K562 (cell line): ENCODE measurements around the gene UIMC1. TPM values are rescaled to one million over a fixed set of nuclear protein-coding genes. Genes with fewer than 3 reads are reported as not detected.

Source experiments
- ATAC-seq: fragments of 200-7000 bp; cut with Tn5 transposase; 3 replicates; pipeline ENCODE4 v1.9.1; 2020; ENCODE audit warnings: moderate library complexity
- BruUV-seq: library from RNA; stranded (reverse); fragments of 400-500 nt; replicated peaks from 2 replicates; lab custom pipeline; 2021; lab: Mats Ljungman, UMichigan
- CTCF ChIA-PET: fragments of 300-600 bp; formaldehyde crosslinking; extraction: SDS; loops from one replicate; lab custom pipeline; 2021; ENCODE audit warnings: low intra/inter-chr PET ratio; lab: Yijun Ruan, JAX
- POLR2A ChIA-PET: fragments of 300-600, 350-650 bp; sonication (Branson Sonifier 250); formaldehyde crosslinking; extraction: SDS; loops from one replicate; lab custom pipeline; 2021; ENCODE audit warnings: antibody characterized with exemption, inconsistent platforms; lab: Yijun Ruan, JAX
- DNase-seq, 4 experiments: peaks; one replicate each; pipeline versions ENCODE4 v3.0.0 to v3.0.0-alpha.2; 2011 to 2018; ENCODE audit warnings: low spot score in 3 of 4, mixed read lengths in 3 of 4; ENCODE audit errors: extremely low read depth in 1 of 4
- FAIRE-seq: peaks from 2 replicates; lab custom pipeline; 2011; peaks lifted over from hg19 to GRCh38; lab: Jason Lieb, UNC
- H2AFZ ChIP-seq: 2 replicates; pipeline ENCODE4 v1.6.0; 2011; ENCODE audit warnings: low read depth, low read length, control low read depth, inconsistent platforms
- H3K27ac ChIP-seq: fragments of 200-600 bp; 3 replicates; pipeline ENCODE4 v1.8.0; 2011; ENCODE audit warnings: low read depth, mild to moderate bottlenecking, control low read depth, inconsistent platforms, low read length, moderate library complexity, mixed read lengths; ENCODE audit errors: extremely low read depth
- H3K27me3 ChIP-seq, 2 experiments: fragments of 300-600 bp in 1 of 2; 2 replicates in 1 of 2; 3 replicates in 1 of 2; pipeline versions ENCODE4 v1.6.0 to v1.8.0; 2011; ENCODE audit warnings: inconsistent platforms in 2 of 2, low read length in 2 of 2, mild to moderate bottlenecking in 1 of 2, mixed read lengths in 1 of 2, moderate library complexity in 1 of 2; ENCODE audit not compliant: control insufficient read depth in 2 of 2, insufficient read depth in 2 of 2
- H3K36me3 ChIP-seq: fragments of 300-600 bp; 3 replicates; pipeline ENCODE4 v1.8.0; 2011; ENCODE audit warnings: mild to moderate bottlenecking, low read length, inconsistent platforms; ENCODE audit not compliant: control insufficient read depth, insufficient read depth
- H3K4me1 ChIP-seq, 2 experiments: fragments of 200-600 bp in 1 of 2; replicated peaks in 1 of 2; 2 replicates in 1 of 2; 3 replicates in 1 of 2; pipeline versions ENCODE4 v1.5.1 to v1.8.0; 2011; ENCODE audit warnings: inconsistent platforms in 2 of 2, low read length in 2 of 2, mild to moderate bottlenecking in 1 of 2, mixed read lengths in 1 of 2, moderate library complexity in 1 of 2; ENCODE audit not compliant: control insufficient read depth in 2 of 2, insufficient read depth in 2 of 2
- H3K4me2 ChIP-seq: 2 replicates; pipeline ENCODE4 v1.6.1; 2011; ENCODE audit warnings: low read length, control low read depth, inconsistent platforms, mixed read lengths; ENCODE audit not compliant: insufficient read depth
- H3K4me3 ChIP-seq: fragments of 200-600 bp; sonication (generic), shearing (Covaris generic); 2 replicates; pipeline ENCODE4 v1.5.1; 2016; ENCODE audit warnings: control low read depth, inconsistent platforms
- H3K79me2 ChIP-seq: fragments of 200-600 bp; 3 replicates; pipeline ENCODE4 v1.8.0; 2011; ENCODE audit warnings: low read length, inconsistent platforms; ENCODE audit not compliant: control insufficient read depth, insufficient read depth
- H3K9ac ChIP-seq, 2 experiments: 2 replicates each; pipeline versions ENCODE4 v1.6.0 to v1.6.1; 2011; ENCODE audit warnings: low read depth in 2 of 2, low read length in 2 of 2, control low read depth in 1 of 2, inconsistent platforms in 1 of 2, mild to moderate bottlenecking in 1 of 2, mixed read lengths in 1 of 2; ENCODE audit not compliant: insufficient read depth in 1 of 2
- H3K9me1 ChIP-seq: one replicate; pipeline ENCODE4 v1.6.0; 2011; ENCODE audit warnings: inconsistent platforms, mild to moderate bottlenecking, low read length, moderate library complexity; ENCODE audit not compliant: control insufficient read depth, insufficient read depth
- H3K9me3 ChIP-seq: replicated peaks from 2 replicates; pipeline ENCODE4 v1.5.1; 2011; ENCODE audit warnings: low read depth, low read length, inconsistent platforms; ENCODE audit not compliant: control insufficient read depth, insufficient read depth
- H4K20me1 ChIP-seq: replicated peaks from 2 replicates; pipeline ENCODE4 v1.6.1; 2011; ENCODE audit warnings: low read length, inconsistent platforms, mixed read lengths; ENCODE audit not compliant: control insufficient read depth, insufficient read depth
- EP400 ChIP-seq: fragments of 450-650 bp; IDR thresholded peaks from 2 replicates; pipeline ENCODE4 v1.6.1; 2017; ENCODE audit warnings: antibody characterized with exemption, mild to moderate bottlenecking, moderate library complexity
- GTF2E2 ChIP-seq: fragments of 200-800 bp; sonication (Bioruptor generic); IDR thresholded peaks from 2 replicates; pipeline ENCODE4 v1.6.1; 2016; ENCODE audit warnings: missing genetic modification characterization, missing compliant biosample characterization
- HNRNPL ChIP-seq: fragments of 200-400 bp; formaldehyde crosslinking; IDR thresholded peaks from 2 replicates; pipeline ENCODE4 v1.6.1; 2017; ENCODE audit warnings: low read depth, mild to moderate bottlenecking, low read length
- IFI16 ChIP-seq: fragments of 250-450 bp; sonication (Bioruptor Pico); IDR thresholded peaks from 2 replicates; pipeline ENCODE4 v2.1.2; 2022; ENCODE audit warnings: mild to moderate bottlenecking, inconsistent platforms
- NCOA1 ChIP-seq: fragments of 450-650 bp; IDR thresholded peaks from 2 replicates; pipeline ENCODE4 v1.6.1; 2016; ENCODE audit warnings: low read depth
- NFATC3 ChIP-seq: fragments of 450-650 bp; IDR thresholded peaks from 2 replicates; pipeline ENCODE4 v1.6.1; 2017; ENCODE audit warnings: mild to moderate bottlenecking
- NFRKB ChIP-seq: fragments of 450-650 bp; IDR thresholded peaks from 2 replicates; pipeline ENCODE4 v1.6.1; 2016; ENCODE audit warnings: low read depth
- NR2C1 ChIP-seq, 2 experiments: fragments of 450-650 bp; IDR thresholded peaks; 2 replicates each; pipeline ENCODE4 v1.6.1; 2017; ENCODE audit warnings: mild to moderate bottlenecking in 2 of 2, antibody characterized with exemption in 1 of 2, inconsistent platforms in 1 of 2, missing compliant biosample characterization in 1 of 2, missing genetic modification characterization in 1 of 2
- PATZ1 ChIP-seq: fragments of 250-450 bp; sonication (Bioruptor Pico); IDR thresholded peaks from 2 replicates; pipeline ENCODE4 v1.5.0; 2020; ENCODE audit warnings: mild to moderate bottlenecking, borderline replicate concordance
- RCOR1 ChIP-seq, 2 experiments: IDR thresholded peaks; 2 replicates each; pipeline ENCODE4 v1.6.1; 2012; ENCODE audit warnings: low read depth in 2 of 2, low read length in 2 of 2, borderline replicate concordance in 1 of 2, improper control_type of control experiment in 1 of 2
- RNF219 ChIP-seq: fragments of 250-450 bp; sonication (Bioruptor Pico); IDR thresholded peaks from 2 replicates; pipeline ENCODE4 v1.5.0; 2022; ENCODE audit warnings: mild to moderate bottlenecking
- SRSF9 ChIP-seq: fragments of 200-400 bp; formaldehyde crosslinking; IDR thresholded peaks from 2 replicates; pipeline ENCODE4 v1.6.1; 2017; ENCODE audit warnings: low read depth, low read length, borderline replicate concordance
- ZFPM2 ChIP-seq: fragments of 250-450 bp; sonication (Bioruptor Pico); IDR thresholded peaks from 2 replicates; pipeline ENCODE4 v1.5.1; 2022; ENCODE audit warnings: mild to moderate bottlenecking
- ZNF174 ChIP-seq: fragments of 250-450 bp; sonication (Bioruptor Pico); IDR thresholded peaks from 2 replicates; pipeline ENCODE4 v1.4.0; 2020; ENCODE audit warnings: mild to moderate bottlenecking
- ZNF217 ChIP-seq: sonication (generic); formaldehyde crosslinking; IDR thresholded peaks from 2 replicates; pipeline ENCODE4 v1.8.0; 2022; ENCODE audit warnings: mild to moderate bottlenecking, missing genetic modification reagents
- ZNF239 ChIP-seq: fragments of 250-450 bp; sonication (Bioruptor Pico); IDR thresholded peaks from 2 replicates; pipeline ENCODE4 v1.4.0; 2020; ENCODE audit warnings: mild to moderate bottlenecking
- WGBS: fragments of 100-300 bp; shearing (Covaris generic); methylation state at CpG from one replicate; pipeline ENCODE4 v1.1.6; 2016; ENCODE audit warnings: low coverage, mixed read lengths; ENCODE audit not compliant: insufficient coverage; ENCODE audit errors: missing lambda C conversion rate; 5-methylcytosine and 5-hydroxymethylcytosine counted together
- in situ Hi-C: fragments of 300-500 bp; cut with MboI; formaldehyde crosslinking; loops from 4 replicates; pipeline ENCODE4 v1.15.0; 2018; ENCODE audit warnings: inconsistent platforms, mixed read lengths
- intact Hi-C: fragments of 100-400 bp; cut with micrococcal nuclease; formaldehyde crosslinking; loops from 2 replicates; pipeline ENCODE4 v1.14.2; 2022
- polyA plus RNA-seq, 8 experiments: library from polyadenylated mRNA; depleted of rRNA in 4 of 8; stranded (reverse) in 5 of 8; unstranded in 3 of 8; fragments of >200 nt; fragmentation: Nextera tagmentation in 2 of 8; fragmentation: Illumina TruSeq in 1 of 8; extraction: Ambion mirVana in 2 of 8; extraction: Trizol in 1 of 8; gene quantifications; 2 replicates each; pipeline versions ENCODE4 v1.2.1 to v1.2.3, GENCODE V29; 2011 to 2014; ENCODE audit warnings: inconsistent platforms in 1 of 8, missing spikeins in 1 of 8
- total RNA-seq, 7 experiments: library from RNA; depleted of rRNA in 6 of 7; stranded (reverse); fragments of >200 nt in 6 of 7; fragmentation: Illumina TruSeq in 2 of 7; extraction: Trizol in 2 of 7; gene quantifications; 2 replicates each; pipeline versions ENCODE4 v1.2.1 to v1.2.3, GENCODE V29; 2011 to 2021; ENCODE audit warnings: low replicate concordance in 1 of 7
- TF ChIP-seq, protein P1 (sequence below): fragments of 250-450 bp; sonication (Bioruptor Pico); IDR thresholded peaks from 2 replicates; pipeline ENCODE4 v1.6.1; 2021; ENCODE audit warnings: mild to moderate bottlenecking
- TF ChIP-seq, protein P2 (sequence below): sonication (generic); formaldehyde crosslinking; IDR thresholded peaks from 2 replicates; pipeline ENCODE4 v1.8.1; 2023; ENCODE audit warnings: mild to moderate bottlenecking, missing genetic modification reagents

UIMC1 gene
- total and polyA plus RNA-seq, 9 of the 15 experiments (the other 6 are each of a cell fraction or from before 2014, with no cell fraction given), result 14.9 to 51.7 (median 36.8) TPM

DNA sequence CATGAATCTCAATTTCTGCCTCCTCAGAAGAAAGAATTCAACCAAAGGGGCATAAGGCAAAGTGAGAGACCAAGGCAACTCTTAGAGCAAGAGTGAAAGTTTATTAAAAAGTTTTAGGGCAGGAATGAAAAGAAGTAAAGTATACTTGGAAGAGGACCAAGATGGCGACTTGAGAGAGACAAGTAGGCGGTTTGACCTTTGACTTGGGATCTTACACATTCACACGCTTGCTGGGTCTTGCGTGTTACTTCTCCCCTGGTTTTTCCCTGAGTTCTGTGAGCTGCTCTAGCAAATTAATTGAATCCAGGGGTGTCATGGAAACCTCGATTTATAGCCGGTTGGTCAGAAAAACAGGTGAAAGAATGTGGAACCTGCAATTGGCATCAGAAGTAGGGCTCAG lies 22.9 kb upstream of the UIMC1 start:
- Histone ChIP-seq H3K4me1 (peaks cover 6 to 13% of the 10 kb centered on the region in 2 experiments; a peak in 4 of 5 replicates), H3K36me3 (peaks cover 48% of the 10 kb centered on the region), H3K27ac (peak overlapping the region; percentile 28; the same call in 1 of the 3 replicates), H3K4me2 (no peak overlapping the region), H3K9me3 (no peaks in the 10 kb centered on the region; the same call in 1 of the 2 replicates), H2AFZ (no peak overlapping the region), H3K9ac (no peak overlapping the region), H3K79me2 (peaks cover 66% of the 10 kb centered on the region), H3K27me3 (no peaks in the 10 kb centered on the region), H4K20me1 (no peaks in the 10 kb centered on the region), H3K4me3 (no peak overlapping the region), H3K9me1 (no peaks in the 10 kb centered on the region)
- in situ Hi-C loops, result no loop called here
- DNase-seq, result peak in 1 of 4 experiments; percentile 26
- no peak for ATAC-seq
- FAIRE-seq, result peak; percentile 19
- no TSS peak for BruUV-seq
- CTCF ChIA-PET, result no interaction called here
- 74% methylated on average over 6 of the region's 6 CpGs for WGBS
- POLR2A ChIA-PET, result interaction anchor here (1.0 kb wide), 1 partner anchor 17 kb away, joined by 3 read pairs; no protein-coding TSS in a partner anchor
- intact Hi-C loops, result no loop called here
- TF ChIP-seq ZNF174 (CRISPR knock-in tag), result no peak
- no peak for TF ChIP-seq ZNF217 (CRISPR knock-in tag)
- TF ChIP-seq ZFPM2 (CRISPR knock-in tag), result no peak
- TF ChIP-seq, protein P1, sequence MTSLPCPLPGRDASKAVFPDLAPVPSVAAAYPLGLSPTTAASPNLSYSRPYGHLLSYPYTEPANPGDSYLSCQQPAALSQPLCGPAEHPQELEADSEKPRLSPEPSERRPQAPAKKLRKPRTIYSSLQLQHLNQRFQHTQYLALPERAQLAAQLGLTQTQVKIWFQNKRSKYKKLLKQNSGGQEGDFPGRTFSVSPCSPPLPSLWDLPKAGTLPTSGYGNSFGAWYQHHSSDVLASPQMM (CRISPR knock-in tag), result no peak
- no peak for TF ChIP-seq NCOA1
- TF ChIP-seq RCOR1 (IDR thresholded peaks at IDR 0.05; ENCODE audit: borderline replicate concordance in 1 of 2, low read depth in 2 of 2, low read length in 2 of 2), result no peak
- TF ChIP-seq NFATC3, result no peak
- no peak for TF ChIP-seq SRSF9
- TF ChIP-seq EP400, result no peak
- TF ChIP-seq RNF219 (CRISPR knock-in tag), result no peak
- TF ChIP-seq, protein P2, sequence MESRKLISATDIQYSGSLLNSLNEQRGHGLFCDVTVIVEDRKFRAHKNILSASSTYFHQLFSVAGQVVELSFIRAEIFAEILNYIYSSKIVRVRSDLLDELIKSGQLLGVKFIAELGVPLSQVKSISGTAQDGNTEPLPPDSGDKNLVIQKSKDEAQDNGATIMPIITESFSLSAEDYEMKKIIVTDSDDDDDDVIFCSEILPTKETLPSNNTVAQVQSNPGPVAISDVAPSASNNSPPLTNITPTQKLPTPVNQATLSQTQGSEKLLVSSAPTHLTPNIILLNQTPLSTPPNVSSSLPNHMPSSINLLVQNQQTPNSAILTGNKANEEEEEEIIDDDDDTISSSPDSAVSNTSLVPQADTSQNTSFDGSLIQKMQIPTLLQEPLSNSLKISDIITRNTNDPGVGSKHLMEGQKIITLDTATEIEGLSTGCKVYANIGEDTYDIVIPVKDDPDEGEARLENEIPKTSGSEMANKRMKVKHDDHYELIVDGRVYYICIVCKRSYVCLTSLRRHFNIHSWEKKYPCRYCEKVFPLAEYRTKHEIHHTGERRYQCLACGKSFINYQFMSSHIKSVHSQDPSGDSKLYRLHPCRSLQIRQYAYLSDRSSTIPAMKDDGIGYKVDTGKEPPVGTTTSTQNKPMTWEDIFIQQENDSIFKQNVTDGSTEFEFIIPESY (CRISPR knock-in tag), result peak; percentile 86
- no peak for TF ChIP-seq NFRKB
- no peak for TF ChIP-seq PATZ1
- TF ChIP-seq IFI16 (CRISPR knock-in tag), result no peak
- no peak for TF ChIP-seq GTF2E2
- no peak for TF ChIP-seq HNRNPL
- TF ChIP-seq NR2C1 (IDR thresholded peaks at IDR 0.05), result peak; percentile 65
- peak; percentile 69 for TF ChIP-seq NR2C1 (tag; IDR thresholded peaks at IDR 0.05)
- TF ChIP-seq ZNF239 (CRISPR knock-in tag), result no peak
